AG10803 (cell line): ENCODE results near the gene SBK1.

Experiments
- DNase-seq: peaks from one replicate; pipeline ENCODE4 v3.0.0; 2010; ENCODE audit warnings: low read depth
- H3K4me3 ChIP-seq: 2 replicates; pipeline ENCODE4 v1.5.1; 2011; ENCODE audit warnings: mild to moderate bottlenecking, low read length, control low read depth
- TF ChIP-seq, protein P1 (sequence below): conservative IDR thresholded peaks from 2 replicates; pipeline ENCODE4 v1.5.1; 2011; ENCODE audit warnings: mild to moderate bottlenecking, low read length, control low read depth, inconsistent platforms

SBK1 gene

DNA sequence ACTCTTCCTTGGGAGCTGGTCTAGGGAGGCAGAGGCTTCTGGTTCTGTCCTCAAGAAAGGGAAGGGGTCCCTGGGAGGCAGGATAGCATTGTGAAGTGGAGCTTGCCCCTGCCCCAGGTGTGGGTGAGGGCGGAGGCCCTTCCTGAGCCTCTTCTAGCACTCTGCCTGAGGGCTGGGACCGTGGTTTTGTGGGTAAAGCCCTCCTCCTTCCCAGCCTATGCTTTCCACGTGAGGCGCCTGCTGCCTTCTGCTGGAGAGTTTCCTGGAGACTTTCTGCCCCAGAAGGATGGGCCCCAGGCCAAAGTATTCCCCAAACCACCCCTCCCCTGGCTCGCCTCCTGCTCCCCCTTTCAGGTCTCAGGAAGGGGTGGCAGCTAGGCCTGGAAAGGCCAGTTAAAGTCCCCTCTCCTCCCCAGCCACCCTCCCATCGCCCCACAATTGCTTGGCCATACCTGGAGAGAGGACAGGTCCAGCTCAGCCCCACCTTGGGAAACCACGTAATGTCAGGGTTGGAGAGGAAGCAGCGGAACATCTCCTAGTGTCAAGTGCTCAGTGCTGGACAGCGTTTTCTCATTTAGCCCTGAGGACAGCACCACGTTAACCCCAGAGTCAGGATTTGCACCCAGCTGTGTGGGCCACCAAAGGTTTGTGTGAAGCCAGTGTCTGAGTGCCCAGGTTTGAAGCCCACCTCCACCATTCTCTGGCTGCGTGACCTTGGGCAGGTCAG lies 5.6 kb downstream of the SBK1 start:
- DNase-seq, result no peak
- H3K4me3 ChIP-seq, result no peak overlapping the region
- TF ChIP-seq, protein P1, sequence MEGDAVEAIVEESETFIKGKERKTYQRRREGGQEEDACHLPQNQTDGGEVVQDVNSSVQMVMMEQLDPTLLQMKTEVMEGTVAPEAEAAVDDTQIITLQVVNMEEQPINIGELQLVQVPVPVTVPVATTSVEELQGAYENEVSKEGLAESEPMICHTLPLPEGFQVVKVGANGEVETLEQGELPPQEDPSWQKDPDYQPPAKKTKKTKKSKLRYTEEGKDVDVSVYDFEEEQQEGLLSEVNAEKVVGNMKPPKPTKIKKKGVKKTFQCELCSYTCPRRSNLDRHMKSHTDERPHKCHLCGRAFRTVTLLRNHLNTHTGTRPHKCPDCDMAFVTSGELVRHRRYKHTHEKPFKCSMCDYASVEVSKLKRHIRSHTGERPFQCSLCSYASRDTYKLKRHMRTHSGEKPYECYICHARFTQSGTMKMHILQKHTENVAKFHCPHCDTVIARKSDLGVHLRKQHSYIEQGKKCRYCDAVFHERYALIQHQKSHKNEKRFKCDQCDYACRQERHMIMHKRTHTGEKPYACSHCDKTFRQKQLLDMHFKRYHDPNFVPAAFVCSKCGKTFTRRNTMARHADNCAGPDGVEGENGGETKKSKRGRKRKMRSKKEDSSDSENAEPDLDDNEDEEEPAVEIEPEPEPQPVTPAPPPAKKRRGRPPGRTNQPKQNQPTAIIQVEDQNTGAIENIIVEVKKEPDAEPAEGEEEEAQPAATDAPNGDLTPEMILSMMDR, result no peak

DNA sequence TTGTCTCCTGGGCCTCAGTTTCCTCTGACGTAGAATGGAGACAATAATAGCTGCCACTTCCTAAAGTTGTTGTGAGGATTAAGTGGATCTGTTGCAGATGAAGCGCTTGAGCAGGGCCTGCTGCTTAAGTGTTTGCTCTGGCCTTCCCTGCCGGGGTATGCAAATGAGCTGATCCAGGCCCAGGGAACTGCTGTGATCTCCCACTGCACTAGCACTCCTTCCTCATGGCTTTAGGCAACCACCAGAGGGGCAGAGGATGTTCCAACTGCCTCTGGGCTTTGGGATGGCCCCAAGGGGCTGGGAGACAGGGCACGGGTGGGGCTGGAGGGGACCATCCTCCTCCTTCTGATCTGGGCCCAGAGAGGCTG lies 6.2 kb downstream of the SBK1 start:
- TF ChIP-seq, protein P1, result no peak
- DNase-seq, result no peak
- H3K4me3 ChIP-seq, result no peak overlapping the region

DNA sequence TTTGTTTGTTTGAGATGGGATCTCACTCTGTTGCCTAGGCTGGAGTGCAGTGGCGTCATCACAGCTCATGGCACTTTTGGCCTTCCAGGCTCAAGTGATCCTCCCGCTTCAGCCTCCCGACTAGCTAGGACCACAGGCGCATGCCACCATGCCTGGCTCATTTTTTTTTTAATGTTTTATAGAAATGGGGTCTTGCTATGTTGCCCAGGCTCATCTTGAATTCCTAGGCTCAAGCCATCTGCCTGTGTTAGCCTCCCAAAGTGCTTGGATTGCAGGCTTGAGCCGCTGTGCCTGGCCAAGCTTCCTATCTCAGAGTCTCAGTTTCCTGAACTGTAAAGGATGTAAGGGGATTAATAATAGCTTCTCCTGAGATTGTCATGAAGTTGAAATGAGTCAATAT lies 8.0 kb downstream of the SBK1 start:
- no peak for DNase-seq
- TF ChIP-seq, protein P1, result no peak

DNA sequence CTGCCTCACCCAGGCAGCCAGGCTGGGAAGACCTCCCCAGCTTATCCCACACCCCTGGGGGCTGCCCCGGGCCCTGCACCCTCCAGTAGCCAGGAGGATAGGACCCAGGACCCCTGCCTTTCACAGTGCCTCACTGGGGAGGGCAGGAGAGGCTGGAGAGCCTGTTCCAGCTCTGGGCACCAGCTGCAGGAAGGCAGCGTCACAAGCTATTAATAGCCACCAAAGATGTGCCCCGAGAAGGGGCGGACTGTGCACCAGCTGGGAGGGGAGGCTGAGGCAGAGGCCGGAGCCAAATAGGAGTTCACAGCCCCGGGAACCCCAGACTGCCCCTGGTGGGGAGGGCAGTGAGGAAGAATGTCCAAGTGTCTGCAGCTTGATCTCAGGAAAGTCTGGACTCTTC lies 8.8 kb downstream of the SBK1 start:
- TF ChIP-seq, protein P1, result no peak
- H3K4me3 ChIP-seq, result no peak overlapping the region
- no peak for DNase-seq

More for the DNA sequence above, 8.0 kb downstream of the SBK1 start:
- no peak overlapping the region for H3K4me3 ChIP-seq

DNA sequence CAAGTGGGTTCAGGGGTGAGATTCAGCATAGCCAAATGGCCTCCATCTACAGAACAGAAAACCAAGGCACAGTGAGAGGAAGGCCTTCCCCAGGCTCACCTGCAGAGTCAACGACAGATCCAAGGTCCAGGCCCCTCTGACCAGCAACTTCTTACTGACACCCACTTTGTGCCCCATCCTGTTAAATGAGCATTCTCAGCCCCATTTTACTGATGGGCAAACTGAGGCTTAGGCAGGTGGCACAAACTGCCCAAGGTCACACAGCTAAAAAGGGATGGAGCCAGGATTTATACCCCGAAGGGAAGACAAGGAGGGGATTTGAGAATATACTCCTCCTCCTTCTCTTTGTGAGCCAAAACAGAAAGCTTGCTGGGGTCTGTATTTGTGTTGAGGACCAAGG lies 9.3 kb downstream of the SBK1 start:
- TF ChIP-seq, protein P1, result no peak
- no peak overlapping the region for H3K4me3 ChIP-seq
- DNase-seq, result no peak

DNA sequence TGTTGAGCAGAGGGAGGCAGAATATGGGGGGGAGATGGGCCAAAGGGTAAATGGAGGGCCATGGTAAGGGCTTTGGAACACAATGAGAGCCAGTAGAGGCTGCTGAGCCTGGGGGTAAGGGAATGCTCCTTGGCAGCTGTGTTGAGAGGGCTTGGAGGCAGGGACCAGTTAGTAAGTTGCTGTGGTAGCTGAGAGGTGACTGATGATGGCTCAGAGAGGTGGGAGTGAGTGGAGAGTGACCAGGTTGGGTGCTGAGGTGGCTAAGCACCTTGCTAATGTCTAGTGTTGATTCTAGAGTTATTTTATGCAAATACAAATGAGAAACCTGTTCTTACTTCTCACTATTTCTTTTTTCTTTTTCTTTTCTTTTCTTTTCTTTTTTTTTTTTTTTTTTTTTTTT lies 10.8 kb downstream of the SBK1 start:
- DNase-seq, result no peak
- no peak overlapping the region for H3K4me3 ChIP-seq
- TF ChIP-seq, protein P1, result no peak

DNA sequence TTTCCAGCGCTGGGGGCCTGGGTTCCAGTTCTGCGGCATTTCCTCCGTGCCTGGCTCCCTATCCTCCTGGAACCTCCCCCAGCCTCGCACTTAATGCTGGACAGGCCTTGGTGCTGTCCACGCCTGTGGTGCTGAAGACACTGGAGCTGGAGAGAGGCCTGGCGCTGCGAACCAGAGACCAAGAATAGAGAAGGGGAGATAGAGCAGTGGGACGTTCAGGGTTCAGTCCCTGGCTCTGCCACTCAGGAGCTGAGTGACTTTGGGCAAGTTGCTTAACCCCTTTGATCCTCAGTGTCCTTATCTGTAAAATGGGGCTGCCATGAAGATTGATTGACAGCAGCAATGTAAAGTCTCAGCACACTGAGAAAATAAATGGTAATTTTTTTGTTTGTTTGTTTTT lies 11.9 kb downstream of the SBK1 start:
- TF ChIP-seq, protein P1, result no peak
- peak; percentile 18 for DNase-seq
- H3K4me3 ChIP-seq, result no peak overlapping the region
